NCI-H1694 (cell line): Measurements from ENCODE around the gene PROSER1.
"Not testable (repeated sequence)": the region's sequence is repeated elsewhere in the genome, so short reads cannot be mapped to it uniquely, and the experiment has no call there.

Experiments
- DNase-seq: peaks from one replicate; lab custom pipeline; 2025; lab: John Stamatoyannopoulos, UW

Gene PROSER1

DNA sequence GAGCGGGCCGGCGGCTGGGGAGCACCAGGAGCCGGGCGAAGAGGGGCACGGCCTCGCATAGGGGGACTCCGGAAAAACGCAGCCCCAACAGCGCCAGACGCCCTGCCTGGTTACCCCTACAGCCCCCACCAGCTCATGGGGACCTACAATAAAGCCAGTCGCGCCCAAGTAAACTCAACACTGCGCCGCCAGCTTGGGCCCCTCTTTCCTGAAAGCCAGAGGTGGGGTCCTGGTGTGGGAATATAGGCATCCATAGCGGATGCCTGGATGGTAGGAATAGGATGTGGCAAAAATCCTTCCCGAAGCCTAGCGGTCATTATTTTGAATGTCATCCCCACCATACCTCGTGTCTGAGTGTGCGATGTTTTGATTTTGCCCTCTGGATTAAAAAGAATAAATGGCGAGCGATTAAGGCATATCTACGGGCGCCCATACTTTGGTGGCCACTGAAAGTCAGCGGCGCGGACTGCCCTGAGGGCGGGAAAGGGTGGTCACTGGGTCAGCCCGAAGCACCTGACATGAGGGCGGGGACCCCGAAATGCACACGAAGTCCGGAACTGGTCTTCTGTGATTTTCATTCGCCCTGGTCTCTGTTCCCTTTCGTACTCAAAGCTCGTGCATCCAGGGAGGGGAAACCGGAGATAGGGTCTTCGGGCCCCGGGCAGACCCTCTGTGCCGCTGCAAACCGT, at the start of gene PROSER1, which contains the start of gene NHLRC3:
Gene PROSER1 (minus strand): TSS at position 210 of the 689 bp plus-strand sequence. CDS start 847 bp downstream, outside the sequence.
Gene NHLRC3 (plus strand): TSS at position 577 of the 689 bp plus-strand sequence. CDS start 184 bp downstream, outside the sequence.
- DNase-seq: peak; percentile 89

DNA sequence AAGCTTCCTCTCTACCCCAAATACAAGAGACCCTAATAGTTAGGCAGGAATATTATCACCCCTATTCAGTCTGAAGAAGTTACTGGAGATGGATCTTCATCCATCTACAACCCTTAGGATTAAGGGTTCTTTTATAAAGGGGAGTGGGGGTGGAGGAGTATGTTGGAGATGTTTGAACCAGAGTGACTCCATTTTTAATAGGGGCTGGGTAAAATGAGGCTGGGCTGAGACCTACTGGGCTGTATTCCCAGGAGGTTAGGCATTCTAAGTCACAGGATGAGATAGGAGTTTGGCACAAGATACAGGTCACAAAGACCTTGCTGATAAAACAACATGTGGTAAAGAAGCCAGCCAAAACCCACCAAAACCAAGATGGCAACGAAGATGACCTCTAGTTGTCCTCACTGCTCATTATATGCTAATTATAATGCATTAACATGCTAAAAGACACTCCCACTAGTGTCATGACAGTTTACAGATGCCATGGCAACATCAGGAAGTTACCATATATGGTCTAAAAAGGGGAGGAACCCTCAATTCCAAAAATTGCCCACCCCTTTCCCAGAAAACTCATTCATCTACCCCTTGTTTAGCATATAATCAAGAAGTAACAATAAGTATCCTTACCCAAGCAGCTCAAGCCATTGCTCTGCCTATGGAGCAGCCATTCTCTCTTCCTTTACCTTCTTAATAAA, 48.5 kb upstream of the PROSER1 start:
- DNase-seq: not testable (repeated sequence)

DNA sequence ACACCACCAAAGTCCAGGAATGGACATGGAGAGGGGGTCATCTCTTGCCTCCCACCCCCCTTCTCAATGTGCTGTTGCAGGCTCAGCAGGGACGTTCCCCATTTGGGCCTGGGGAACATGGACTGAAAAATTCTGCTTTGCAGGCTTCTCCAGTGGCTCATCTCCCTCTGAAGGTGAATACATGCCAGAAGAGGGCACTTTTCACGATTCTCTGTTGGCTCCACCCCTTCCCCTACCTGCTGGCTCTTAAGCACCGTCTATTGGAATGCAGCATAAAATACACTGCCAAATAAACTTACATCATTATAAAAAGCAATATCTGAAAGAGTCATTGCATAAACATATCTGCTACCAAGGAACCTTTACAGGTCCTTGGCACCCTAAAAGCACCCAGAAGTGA, 36.1 kb upstream of the PROSER1 start:
- DNase-seq: no peak

DNA sequence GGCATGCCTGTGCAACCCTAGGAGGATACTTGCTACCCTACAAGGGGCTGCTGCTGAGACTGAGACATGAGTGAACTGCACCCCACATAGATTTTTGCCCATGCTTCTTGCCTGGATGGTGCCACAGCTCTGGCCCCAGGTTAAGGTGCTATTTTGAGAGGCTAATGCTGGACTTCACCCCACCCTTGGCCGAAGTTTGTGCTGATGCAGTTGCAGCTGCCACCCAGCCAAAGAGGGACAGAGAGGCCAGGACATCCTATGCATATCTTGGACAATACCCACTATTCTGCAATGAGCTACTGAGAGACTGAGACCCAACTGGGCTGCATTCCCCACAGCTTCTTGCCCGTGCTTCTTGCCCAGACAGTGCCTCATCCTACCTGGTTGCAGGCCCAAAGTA, 35.0 kb upstream of the PROSER1 start:
- no peak for DNase-seq

DNA sequence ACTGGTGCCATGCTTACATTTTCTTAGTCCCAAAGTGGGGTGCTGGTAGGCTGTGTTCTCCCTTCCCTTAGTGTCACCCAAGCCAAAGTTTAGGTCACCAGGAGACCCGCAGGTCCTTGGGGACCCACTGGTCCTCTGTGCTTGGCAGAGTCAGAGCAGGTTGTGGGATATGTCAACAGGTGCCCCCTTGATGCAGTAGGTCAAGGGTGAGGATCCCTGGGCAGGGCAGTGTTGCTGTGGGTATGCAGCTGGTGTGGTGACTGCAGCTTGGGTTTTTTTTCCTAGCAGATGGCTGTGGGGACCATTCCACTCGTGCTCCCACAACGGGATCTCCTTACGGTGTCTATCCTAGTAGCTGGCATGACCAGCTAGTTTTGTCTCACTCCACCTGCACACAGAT, 24.1 kb upstream of the PROSER1 start:
- DNase-seq: no peak

DNA sequence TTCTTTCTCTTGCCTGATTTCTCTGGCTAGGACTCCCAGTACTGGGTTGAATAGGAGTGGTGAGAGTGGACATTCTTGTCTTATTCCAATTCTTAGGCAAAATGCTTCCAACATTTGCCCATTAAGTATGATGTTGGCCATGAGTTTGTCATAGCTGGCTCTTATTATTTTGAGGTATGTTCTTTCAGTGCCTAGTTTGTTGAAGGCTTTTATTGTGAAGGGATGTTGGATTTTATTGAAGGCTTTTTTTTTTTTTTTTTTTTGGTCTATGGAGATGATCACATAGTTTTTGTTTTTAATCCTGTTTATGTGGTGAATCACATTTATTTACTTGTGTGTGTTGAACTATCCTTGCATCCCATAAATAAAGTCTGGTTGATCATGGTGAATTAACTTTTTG, 20.2 kb upstream of the PROSER1 start:
- DNase-seq: no peak

DNA sequence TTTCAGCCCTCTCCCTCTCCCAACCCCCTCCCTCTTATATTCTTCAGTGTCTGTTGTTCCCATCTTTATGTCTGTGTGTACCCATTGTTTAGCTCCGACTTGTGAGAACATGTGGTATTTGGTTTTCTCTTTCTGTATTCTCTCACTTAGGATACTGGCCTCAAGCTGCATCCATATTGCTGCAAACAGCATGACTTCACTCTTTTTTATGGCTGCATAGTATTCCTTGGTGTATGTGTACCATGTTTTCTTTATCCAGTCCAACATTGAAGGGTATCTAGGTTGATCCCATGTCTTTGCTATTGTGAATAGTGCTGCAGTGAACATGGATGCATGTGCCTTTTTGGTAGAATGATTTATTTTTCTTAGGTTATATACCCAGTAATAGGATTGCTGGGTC, 18.1 kb upstream of the PROSER1 start:
- no peak for DNase-seq

DNA sequence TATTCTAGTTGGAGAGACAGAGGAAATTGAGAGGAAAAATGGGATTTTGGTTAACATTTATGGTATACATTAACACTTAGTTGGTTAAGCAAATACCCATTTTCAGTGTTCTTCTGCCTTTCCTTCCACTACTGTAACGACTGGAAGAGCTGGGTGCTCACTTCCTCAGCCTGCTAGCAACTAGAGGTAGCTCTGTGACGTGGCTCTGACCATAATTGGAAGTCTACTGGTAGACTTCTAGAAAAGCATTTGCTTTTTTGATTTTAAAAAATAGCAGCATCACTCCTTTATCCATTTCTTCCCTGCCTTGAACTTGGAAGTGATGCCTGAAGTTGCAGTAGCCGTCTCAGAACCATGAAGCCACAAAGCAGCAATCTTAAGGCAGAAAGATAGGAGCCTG, 16.2 kb upstream of the PROSER1 start:
- DNase-seq: no peak

DNA sequence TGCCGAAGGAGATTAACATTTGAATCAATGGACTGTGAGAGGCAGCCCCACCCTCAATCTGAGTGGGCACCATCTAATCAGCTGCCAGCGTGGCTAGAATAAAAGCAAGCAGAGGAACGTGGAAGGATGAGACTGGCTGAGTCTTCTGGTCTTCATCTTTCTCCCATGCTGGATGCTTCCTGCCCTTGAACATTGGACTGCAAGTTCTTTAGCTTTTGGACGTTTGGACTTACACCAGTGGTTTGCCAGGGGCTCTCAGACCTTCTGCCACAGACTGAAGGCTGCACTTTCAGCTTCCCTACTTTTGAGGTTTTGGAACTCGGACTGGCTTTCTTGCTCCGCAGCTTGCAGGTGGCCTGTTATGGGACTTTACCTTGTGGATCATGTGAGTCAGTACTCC, 15.1 kb upstream of the PROSER1 start:
- DNase-seq: no peak

DNA sequence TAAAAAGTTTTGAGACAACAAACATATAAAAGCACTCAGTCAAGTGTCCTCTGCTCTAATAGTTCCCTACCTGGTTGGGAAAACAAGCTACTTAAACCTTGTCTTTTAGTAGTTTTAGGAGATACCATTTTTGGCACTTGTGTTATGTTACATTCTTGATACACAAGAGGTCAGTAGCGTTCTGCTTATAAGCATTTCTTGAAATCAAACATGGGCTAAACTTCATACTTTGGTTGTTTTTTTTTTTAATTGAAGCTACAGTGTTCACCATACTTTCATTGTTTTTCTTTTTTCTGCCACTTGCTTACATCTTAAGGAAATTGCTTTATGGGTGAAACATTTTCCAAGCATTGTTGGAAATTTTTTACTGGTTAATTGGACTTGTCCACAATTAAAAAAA, 13.3 kb upstream of the PROSER1 start:
- DNase-seq: peak; percentile 6

DNA sequence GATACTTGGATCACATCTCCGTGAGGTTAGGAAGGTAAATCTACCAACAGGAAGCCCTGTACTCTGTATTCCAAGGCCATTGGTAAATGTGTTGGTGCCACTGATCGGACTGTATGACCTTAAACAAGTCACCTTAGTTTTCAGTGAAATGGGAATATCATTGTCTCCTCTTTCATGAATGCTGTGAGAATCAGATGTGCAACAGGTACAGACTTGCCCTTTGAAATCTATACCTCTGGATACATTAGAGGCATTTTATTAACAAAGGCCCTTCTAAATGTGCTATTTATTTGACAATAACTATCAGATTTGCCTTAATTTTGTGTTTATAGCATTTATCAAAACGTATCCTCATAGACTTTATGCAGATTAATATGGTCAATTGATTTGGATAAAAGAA, 11.4 kb upstream of the PROSER1 start:
- DNase-seq: no peak

DNA sequence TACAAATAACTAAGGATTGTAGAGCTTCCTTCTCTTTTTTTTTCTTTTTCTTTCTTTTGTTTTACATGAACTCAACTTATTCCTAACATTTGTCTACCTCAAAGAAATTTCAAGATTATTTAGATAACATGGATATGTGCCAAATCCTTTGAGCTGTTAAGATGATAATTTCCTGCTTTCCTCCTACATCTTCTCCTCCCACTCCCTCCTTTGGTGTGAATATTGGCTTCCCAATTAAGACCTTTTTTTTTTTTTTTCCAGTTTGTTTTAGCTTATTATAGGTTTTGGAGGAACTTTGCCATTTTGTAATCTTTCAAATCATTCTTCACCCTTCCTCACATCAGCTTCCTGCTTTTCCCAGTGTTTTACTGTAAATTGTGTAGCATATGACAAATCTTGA, 10.9 kb upstream of the PROSER1 start:
- no peak for DNase-seq

DNA sequence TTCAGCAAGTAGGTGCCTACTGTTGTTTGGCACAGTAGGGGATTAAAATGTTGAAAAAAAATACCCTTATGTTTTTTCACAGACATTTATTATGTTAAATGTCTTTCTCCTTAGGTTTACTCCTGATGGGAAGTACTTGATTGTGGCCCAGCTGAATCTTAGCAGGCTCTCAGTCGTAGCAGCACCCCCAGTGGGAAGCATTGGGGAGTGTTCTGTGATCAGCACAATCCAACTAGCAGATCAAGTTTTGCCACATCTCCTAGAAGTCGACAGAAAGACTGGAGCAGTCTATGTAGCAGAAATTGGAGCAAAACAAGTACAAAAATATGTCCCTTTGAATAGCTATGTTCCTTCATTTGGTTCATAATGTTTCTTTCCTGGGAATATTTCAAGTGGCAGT, 9.7 kb upstream of the PROSER1 start:
- DNase-seq: no peak

DNA sequence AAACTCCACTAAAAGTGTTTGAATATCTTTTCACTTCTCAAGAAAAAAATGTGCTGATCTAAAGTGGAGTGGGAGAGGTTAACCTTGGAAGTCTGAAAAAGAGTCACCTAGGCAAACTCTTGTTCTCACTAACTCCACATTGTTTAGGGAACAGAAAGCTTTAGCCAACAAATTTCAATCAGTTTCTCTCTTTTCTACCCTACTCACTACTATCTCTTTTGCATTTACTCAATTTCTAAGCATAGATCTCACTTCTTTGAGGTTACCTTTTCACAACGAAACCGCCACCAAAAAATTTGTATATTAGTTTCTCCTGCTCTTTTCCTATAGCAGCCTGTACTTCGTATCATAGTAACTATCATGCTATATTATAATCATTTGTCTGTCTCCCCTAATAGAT, 6.6 kb upstream of the PROSER1 start:
- no peak for DNase-seq

DNA sequence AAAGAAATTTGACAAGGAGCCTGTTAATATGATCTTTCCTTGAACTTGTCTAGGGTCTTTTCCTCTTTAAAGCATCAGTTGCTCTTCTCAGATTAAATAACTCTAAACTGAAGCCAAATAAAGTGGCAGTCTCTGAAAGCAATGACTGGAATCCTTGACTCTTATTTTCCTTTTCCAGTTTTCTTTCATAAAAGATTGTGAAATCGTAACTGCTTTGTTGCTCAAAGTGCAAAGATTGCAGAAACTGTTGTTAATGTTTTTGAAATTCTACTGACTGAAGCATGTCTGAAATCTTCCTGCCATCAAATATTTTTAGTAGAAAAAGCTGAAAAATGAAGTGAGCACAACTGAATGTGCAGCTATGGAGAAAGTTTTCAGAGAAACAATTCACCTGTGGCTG, 2.3 kb upstream of the PROSER1 start:
- no peak for DNase-seq

DNA sequence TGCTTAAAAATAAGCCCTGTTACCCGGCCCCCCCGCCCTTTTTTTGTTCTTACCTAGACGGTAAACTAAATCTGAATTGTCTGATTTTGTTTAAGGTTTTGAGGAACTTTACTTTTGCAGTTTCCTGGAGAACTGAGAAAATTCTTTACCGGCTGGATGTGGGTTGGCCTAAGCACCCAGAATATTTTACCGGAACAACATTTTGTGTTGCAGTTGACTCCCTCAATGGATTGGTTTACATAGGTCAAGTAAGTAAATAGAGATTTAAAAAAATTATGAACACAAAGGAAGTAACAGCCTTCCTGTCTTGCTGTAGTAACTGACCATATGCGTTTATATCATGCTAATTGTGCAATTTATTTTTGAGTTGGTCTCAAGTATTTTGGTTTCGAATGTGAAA, 1.2 kb upstream of the PROSER1 start:
- no peak for DNase-seq

DNA sequence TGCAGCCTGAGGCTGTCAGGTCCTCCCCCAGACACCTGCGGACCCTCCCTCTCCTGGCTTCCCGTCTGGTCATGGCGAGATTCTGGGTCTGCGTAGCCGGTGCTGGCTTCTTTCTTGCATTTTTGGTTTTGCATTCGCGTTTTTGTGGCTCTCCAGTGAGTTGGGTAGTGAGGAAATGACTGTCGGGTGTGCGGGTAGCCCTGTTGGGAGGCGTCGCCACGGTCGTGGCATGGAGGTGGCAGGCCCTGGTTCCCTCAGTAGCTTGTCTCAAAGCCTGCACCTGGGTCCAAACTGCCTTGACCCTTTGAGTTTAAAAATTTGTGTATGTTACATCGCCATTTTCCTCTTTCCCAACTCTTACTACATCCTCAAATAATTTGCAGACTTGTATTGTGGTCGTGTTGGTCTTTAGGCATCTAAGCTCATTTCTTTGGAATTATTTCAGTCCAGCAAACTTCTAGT, 711 bp upstream of the PROSER1 start:
- no peak for DNase-seq

DNA sequence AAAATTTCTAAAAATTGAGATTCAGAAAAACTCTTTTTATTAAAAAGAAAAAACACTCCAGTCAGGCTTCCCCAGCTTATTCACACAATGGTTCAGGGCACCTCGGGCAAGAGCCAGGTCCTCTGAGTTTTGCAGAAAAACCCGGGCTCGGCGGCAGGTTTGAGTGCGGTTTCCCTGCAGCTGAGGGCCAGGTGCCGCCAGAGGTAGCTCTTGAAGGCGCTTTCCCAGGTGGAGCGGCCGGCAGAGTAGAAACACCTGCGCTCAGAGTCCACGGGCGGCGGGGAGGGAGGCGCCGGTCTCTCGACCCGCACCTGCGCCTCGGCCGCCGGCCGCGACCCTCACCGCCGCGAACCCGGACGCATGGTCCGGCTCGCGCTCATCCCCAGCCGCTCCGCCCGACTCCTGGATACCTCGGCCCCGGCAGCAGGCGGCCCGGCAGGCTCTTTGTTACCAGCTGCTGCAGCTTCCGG, 444 bp downstream of the PROSER1 start:
- DNase-seq: no peak

DNA sequence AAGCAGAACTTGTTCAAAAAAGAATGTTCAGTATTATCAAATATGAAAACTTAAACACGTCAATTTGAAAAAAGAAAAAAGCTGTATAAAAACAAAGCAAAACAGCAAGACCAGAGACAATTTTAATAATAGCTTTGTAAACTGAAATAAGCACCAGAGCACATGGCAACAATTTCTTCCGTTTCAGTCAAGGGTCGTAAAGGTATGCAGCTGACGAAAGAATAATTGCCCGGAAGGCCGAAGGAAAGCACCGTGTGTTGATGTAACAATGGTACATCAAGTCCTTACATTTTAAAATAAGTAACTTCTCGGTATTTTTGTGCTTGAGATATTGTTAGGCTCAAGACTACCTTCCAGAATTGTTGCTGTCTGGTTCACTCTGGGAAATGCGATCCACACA, 1.7 kb downstream of the PROSER1 start:
- DNase-seq: no peak

DNA sequence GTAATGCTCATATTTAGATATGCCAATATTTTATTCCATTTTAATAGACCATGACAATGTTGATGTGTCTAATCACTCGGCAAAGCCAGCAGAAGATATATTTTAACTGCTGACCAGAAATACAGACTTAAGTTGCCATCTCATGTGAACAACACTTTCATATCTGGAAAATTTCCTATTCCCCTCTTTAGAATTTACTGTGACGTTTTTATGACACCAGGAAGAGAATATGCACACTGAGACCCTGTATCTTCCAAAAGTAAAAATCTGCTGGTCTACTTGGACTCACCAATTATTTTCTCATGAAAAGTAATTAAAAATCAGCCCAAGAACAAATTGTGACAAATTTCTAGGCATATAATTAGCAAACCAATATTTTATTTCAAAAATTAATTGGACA, 2.1 kb downstream of the PROSER1 start:
- DNase-seq: no peak

DNA sequence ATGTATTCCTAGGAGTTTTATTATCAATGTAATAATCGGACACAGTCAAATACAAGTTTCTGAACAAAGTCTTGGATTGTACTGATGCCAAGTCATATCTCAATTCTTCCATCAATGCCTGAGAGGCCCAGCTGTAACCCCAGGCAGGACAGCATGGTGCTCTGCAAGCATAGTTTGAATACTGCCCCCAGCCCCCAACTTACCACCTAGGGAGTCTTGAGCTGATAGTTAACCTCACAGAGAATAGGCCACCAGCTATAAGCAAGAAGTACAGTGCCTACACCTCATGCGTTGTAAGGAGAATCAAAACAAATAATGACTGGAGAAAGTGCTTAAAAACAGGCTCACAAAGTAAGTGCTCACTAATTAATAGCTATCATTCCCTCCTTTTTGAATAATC, 2.7 kb downstream of the PROSER1 start:
- DNase-seq: no peak

DNA sequence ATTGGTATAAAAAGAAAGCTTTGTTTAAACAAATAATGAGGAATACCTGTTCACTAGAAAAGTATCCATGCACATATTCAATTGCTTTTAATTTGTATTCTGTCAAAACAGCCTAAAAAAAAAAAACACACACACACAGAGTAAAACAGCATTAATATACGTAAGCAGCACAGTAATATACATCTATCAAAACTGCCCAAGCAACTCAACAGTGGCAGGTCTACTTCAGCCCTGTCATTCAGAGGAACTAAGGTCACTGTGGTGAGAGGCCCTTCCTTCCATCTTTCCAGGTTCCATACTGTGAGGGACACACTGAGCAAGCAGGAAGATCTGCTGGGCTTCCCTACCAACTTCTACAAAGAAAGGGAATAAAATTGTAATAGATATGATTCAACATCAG, 3.8 kb downstream of the PROSER1 start:
- DNase-seq: no peak

DNA sequence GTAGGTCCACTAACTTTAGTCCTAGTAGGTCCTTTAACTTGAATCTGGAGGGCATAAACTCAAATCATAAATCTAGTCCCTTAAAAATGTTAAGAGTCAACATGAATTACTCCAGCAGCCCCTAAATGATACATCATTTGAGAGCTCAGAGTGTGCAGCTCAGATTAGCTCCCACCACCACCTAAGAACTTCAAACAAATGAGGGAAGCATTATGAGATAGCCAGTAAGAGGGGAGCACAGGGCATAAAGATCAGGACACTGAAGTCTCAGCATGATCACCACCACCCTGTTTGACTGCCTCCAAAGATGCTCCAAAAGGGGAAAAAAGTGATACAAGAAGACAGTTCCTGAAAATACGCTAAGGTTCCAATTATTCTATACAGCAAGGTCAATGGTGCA, 5.7 kb downstream of the PROSER1 start:
- no peak for DNase-seq

DNA sequence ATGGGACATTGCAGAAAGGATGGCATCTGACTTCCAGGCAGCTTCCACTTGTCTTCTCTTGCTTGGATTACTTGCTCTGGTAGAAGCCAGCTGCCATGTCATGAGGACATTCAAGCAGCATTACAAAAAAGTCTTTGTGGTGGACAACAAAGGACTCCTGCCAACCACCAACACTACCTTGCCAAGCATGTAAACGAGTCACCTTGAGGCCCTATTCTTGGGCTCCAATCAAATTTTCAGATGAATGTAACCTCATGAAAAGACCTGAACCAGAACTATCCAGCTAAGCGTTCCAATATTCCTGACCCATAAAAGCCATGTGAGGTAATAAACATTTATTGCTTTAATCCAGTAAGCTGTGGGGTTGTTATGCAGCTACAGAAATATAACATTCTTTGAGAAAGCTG, 12.5 kb downstream of the PROSER1 start:
- DNase-seq: no peak
